HepG2 (cell line): ENCODE measurements around the gene IGIP. TPM values are rescaled to one million over a fixed set of nuclear protein-coding genes. Genes with fewer than 3 reads are reported as not detected.

Experiments used
- ARNTL ChIP-seq: sonication (generic); formaldehyde crosslinking; IDR thresholded peaks from 2 replicates; pipeline ENCODE4 v1.4.0; 2020; ENCODE audit warnings: mild to moderate bottlenecking, missing genetic modification reagents
- BRF2 ChIP-seq: sonication (generic); formaldehyde crosslinking; IDR thresholded peaks from 2 replicates; pipeline ENCODE4 v1.8.1; 2022; ENCODE audit warnings: mild to moderate bottlenecking, missing genetic modification reagents
- HDAC1 ChIP-seq: sonication (generic); formaldehyde crosslinking; IDR thresholded peaks from 2 replicates; pipeline ENCODE4 v1.5.1; 2020; ENCODE audit warnings: mild to moderate bottlenecking, missing genetic modification reagents
- MTA1 ChIP-seq: sonication (generic); formaldehyde crosslinking; IDR thresholded peaks from 2 replicates; pipeline ENCODE4 v1.4.0; 2020; ENCODE audit warnings: missing genetic modification reagents, mild to moderate bottlenecking, borderline replicate concordance
- PHF8 ChIP-seq: sonication (generic); formaldehyde crosslinking; IDR thresholded peaks from 2 replicates; pipeline ENCODE4 v1.5.0; 2020; ENCODE audit warnings: missing genetic modification reagents
- REST ChIP-seq, 2 experiments: IDR thresholded peaks; 2 replicates each; pipeline ENCODE4 v1.6.1; 2011 to 2012; ENCODE audit warnings: low read length in 2 of 2, borderline replicate concordance in 1 of 2, low read depth in 1 of 2, mild to moderate bottlenecking in 1 of 2, moderate library complexity in 1 of 2
- SALL2 ChIP-seq: sonication (generic); formaldehyde crosslinking; IDR thresholded peaks from 2 replicates; pipeline ENCODE4 v1.8.1; 2023; ENCODE audit warnings: mild to moderate bottlenecking, missing genetic modification reagents, inconsistent platforms
- TBX2 ChIP-seq: sonication (generic); formaldehyde crosslinking; IDR thresholded peaks from 2 replicates; pipeline ENCODE4 v1.5.0; 2020; ENCODE audit warnings: missing genetic modification reagents, mild to moderate bottlenecking, borderline replicate concordance
- ZBTB25 ChIP-seq: IDR thresholded peaks from 2 replicates; pipeline ENCODE4 v1.6.1; 2018; ENCODE audit warnings: missing genetic modification reagents
- ZBTB7A ChIP-seq: sonication (generic); formaldehyde crosslinking; IDR thresholded peaks from 2 replicates; pipeline ENCODE4 v1.8.0; 2022; ENCODE audit warnings: mild to moderate bottlenecking, missing genetic modification reagents
- ZBTB8A ChIP-seq: sonication (generic); formaldehyde crosslinking; IDR thresholded peaks from 2 replicates; pipeline ENCODE4 v1.4.0; 2020; ENCODE audit warnings: mild to moderate bottlenecking, low read depth, missing genetic modification reagents, borderline replicate concordance
- ZFAT ChIP-seq: sonication (generic); formaldehyde crosslinking; conservative IDR thresholded peaks from 2 replicates; pipeline ENCODE4 v1.8.1; 2023; ENCODE audit warnings: missing genetic modification reagents, inconsistent platforms
- ZNF136 ChIP-seq: sonication (generic); formaldehyde crosslinking; IDR thresholded peaks from 2 replicates; pipeline ENCODE4 v1.8.1; 2022; ENCODE audit warnings: low read depth, mild to moderate bottlenecking, moderate library complexity, missing genetic modification reagents
- ZNF180 ChIP-seq: sonication (generic); formaldehyde crosslinking; IDR thresholded peaks from 2 replicates; pipeline ENCODE4 v1.4.0; 2020; ENCODE audit warnings: low read depth, missing genetic modification reagents, borderline replicate concordance
- ZNF205 ChIP-seq: IDR thresholded peaks from 2 replicates; pipeline ENCODE4 v1.6.1; 2018; ENCODE audit warnings: missing biosample characterization, missing genetic modification reagents
- ZNF317 ChIP-seq: sonication (generic); formaldehyde crosslinking; IDR thresholded peaks from 2 replicates; pipeline ENCODE4 v1.5.0; 2020; ENCODE audit warnings: mild to moderate bottlenecking, missing genetic modification reagents
- ZNF496 ChIP-seq: sonication (generic); formaldehyde crosslinking; IDR thresholded peaks from 2 replicates; pipeline ENCODE4 v1.8.1; 2023; ENCODE audit warnings: mild to moderate bottlenecking, moderate library complexity, missing genetic modification reagents; ENCODE audit not compliant: insufficient replicate concordance
- ZNF550 ChIP-seq: sonication (generic); formaldehyde crosslinking; IDR thresholded peaks from 2 replicates; pipeline ENCODE4 v1.4.0; 2020; ENCODE audit warnings: mild to moderate bottlenecking, missing genetic modification reagents, borderline replicate concordance
- ZNF770 ChIP-seq: sonication (generic); formaldehyde crosslinking; IDR thresholded peaks from 2 replicates; pipeline ENCODE4 v1.5.0; 2020; ENCODE audit warnings: mild to moderate bottlenecking, missing genetic modification reagents
- ZNF772 ChIP-seq: sonication (generic); formaldehyde crosslinking; IDR thresholded peaks from 2 replicates; pipeline ENCODE4 v1.5.0; 2020; ENCODE audit warnings: mild to moderate bottlenecking, missing genetic modification reagents
- polyA plus RNA-seq, 8 experiments: library from polyadenylated mRNA; depleted of rRNA in 3 of 8; stranded (reverse) in 7 of 8; unstranded in 1 of 8; fragments of >200 nt; fragmentation: Illumina TruSeq in 4 of 8; extraction: Trizol in 4 of 8; gene quantifications; 2 replicates each; pipeline versions ENCODE4 v1.2.1 to v1.2.3, GENCODE V29; 2011 to 2016; ENCODE audit warnings: low read depth in 4 of 8, missing spikeins in 1 of 8, mixed read lengths in 1 of 8; ENCODE audit not compliant: insufficient read depth in 1 of 8
- total RNA-seq, 5 experiments: library from RNA; depleted of rRNA; stranded (reverse); fragments of >200 nt; fragmentation: Illumina TruSeq; extraction: Trizol; gene quantifications; 2 replicates each; pipeline ENCODE4 v1.2.3, GENCODE V29; 2016; ENCODE audit warnings: low read depth in 1 of 5

IGIP gene
- total and polyA plus RNA-seq, 2 of the 13 experiments (the other 11 are each of a cell fraction or from before 2014, with no cell fraction given), result 1.7 to 2.1 TPM

- TF ChIP-seq ZNF317 (CRISPR knock-in tag) (no peak), TBX2 (CRISPR knock-in tag) (no peak), ZBTB25 (no peak), ZFAT (no peak), ZNF550 (CRISPR knock-in tag) (no peak), ZNF180 (CRISPR knock-in tag) (no peak), ZNF496 (no peak), REST (IDR thresholded peaks at IDR 0.05; ENCODE audit: borderline replicate concordance in 1 of 2, low read depth in 1 of 2, low read length in 2 of 2) (no peak), SALL2 (CRISPR knock-in tag) (no peak), ARNTL (CRISPR knock-in tag) (no peak), HDAC1 (CRISPR knock-in tag) (peak; percentile 62; the same call in 1 of the 2 replicates), PHF8 (CRISPR knock-in tag) (peak; percentile 52), ZNF772 (CRISPR knock-in tag) (no peak), ZNF136 (CRISPR knock-in tag) (no peak), ZBTB8A (CRISPR knock-in tag) (no peak), ZNF770 (CRISPR knock-in tag) (no peak), ZBTB7A (CRISPR knock-in tag) (no peak), ZNF205 (CRISPR knock-in tag) (0 out of 2 replicates have a peak, but pooled peaks have one; percentile 12), MTA1 (CRISPR knock-in tag) (peak; percentile 25; the same call in 1 of the 2 replicates), BRF2 (no peak)
Measured at GRCh38 chr5:140175367-140176030, 49.8 kb downstream of the IGIP start (continued).
